Measurements from ENCODE around the gene UBXN11.
"Not testable (repeated sequence)": the region's sequence is repeated elsewhere in the genome, so short reads cannot be mapped to it uniquely, and the experiment has no call there.

The UBXN11 gene

GRCh38 chr1:26335774-26336476 lies 29.5 kb upstream of the UBXN11 start:
- DNase-seq = no peak

- DNase-seq = not testable (repeated sequence)
These were observed 26.9 kb upstream of the UBXN11 start for GRCh38 chr1:26333312-26333711.

- peak; percentile 17 for DNase-seq
These were observed 23.8 kb upstream of the UBXN11 start for GRCh38 chr1:26330276-26330675.

DNA sequence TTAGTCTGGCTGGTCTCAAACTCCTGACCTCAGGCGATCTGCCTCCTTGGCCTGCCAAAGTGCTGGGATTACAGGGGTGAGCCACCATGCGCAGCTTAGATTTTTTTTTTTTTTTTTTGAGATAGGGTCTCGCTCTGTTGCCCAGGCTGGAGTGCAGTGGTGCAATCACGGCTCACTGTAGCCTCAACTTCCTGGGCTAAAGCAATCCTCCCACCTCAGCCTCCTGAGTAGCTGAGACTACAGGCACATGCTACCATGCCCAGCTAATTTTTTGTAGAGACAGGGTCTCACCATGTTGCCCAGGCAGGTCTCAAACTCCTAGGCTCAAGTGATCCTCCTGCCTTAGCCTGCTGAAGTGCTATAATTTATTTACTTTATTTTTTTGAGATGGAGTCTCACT lies 22.9 kb upstream of the UBXN11 start:
- DNase-seq = not testable (repeated sequence)

DNA sequence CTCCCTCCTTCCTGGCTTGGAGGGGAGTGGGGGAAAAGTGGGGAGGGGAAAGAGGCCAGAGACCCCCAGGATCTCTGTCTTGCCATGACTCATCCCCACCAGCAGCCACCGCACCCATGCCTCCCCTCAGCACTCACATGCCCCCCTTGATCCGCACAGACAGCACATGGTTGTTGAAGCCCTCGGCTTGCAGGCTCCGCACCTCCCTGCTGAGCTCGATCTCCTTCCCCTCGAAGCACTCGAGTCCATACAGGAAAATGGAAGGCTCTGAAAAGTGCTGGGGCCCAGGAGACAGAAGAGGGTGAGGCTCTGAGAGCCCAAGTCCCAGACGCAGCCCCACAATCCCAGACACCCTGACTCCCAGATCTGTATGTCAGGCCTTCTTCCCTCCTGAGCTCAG lies 22.2 kb upstream of the UBXN11 start:
- DNase-seq = no peak

DNA sequence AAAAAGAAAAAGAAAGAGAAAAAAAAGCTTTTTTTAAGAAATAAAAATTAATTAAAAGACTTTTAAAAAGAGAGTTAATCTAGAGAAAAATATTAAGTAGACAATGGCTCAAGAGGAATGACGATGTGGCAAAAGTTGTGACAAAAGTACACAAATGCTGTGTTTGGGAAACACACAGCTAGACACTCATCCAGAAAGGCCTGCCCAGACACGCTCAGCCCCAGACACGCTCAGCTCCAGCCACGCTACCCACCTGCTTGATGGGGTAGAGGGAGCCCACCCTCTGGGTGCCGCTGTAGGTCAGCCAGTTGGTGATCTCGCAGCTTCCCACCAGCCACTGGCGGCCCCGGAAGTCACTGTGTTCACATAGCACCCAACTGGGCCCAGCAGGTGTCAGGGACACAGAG lies 21.5 kb upstream of the UBXN11 start:
- no peak for DNase-seq

DNA sequence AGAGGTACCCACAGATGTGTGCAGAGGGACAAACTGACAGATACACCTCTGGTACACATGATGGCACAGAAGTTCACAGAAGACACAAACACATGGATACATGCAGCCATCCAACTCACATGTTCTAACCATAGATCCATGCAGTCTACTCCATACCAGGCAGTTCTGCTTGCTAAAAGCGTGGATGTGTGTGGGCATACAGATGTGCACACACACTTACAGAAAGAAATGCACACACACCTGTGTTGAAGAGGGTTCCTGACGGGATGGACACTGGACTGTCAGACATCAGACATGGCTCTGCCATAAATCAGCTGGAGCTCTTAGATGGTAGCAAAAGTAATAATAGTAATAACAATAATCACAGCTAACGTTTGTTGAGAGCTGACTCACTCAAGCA lies 18.1 kb upstream of the UBXN11 start:
- DNase-seq = no peak

GRCh38 chr1:26323382-26323781 lies 16.9 kb upstream of the UBXN11 start:
- no peak for DNase-seq

GRCh38 chr1:26322042-26322331 lies 15.6 kb upstream of the UBXN11 start:
- DNase-seq = no peak

- peak; percentile 96 for DNase-seq
These were observed 15.0 kb upstream of the UBXN11 start for GRCh38 chr1:26321315-26322041.

GRCh38 chr1:26320896-26321295 lies 14.5 kb upstream of the UBXN11 start:
- no peak for DNase-seq

- DNase-seq = peak; percentile 69
These were observed 12.1 kb upstream of the UBXN11 start for GRCh38 chr1:26318338-26319064.

- peak; percentile 84 for DNase-seq
These were observed 11.3 kb upstream of the UBXN11 start, which contains the start of gene CD52 for GRCh38 chr1:26317612-26318337. TSS of gene CD52 (plus strand) at chr1:26317958. CDS start at chr1:26318018, 60 bp downstream.

GRCh38 chr1:26317146-26317545 lies 10.7 kb upstream of the UBXN11 start:
- DNase-seq = no peak

DNA sequence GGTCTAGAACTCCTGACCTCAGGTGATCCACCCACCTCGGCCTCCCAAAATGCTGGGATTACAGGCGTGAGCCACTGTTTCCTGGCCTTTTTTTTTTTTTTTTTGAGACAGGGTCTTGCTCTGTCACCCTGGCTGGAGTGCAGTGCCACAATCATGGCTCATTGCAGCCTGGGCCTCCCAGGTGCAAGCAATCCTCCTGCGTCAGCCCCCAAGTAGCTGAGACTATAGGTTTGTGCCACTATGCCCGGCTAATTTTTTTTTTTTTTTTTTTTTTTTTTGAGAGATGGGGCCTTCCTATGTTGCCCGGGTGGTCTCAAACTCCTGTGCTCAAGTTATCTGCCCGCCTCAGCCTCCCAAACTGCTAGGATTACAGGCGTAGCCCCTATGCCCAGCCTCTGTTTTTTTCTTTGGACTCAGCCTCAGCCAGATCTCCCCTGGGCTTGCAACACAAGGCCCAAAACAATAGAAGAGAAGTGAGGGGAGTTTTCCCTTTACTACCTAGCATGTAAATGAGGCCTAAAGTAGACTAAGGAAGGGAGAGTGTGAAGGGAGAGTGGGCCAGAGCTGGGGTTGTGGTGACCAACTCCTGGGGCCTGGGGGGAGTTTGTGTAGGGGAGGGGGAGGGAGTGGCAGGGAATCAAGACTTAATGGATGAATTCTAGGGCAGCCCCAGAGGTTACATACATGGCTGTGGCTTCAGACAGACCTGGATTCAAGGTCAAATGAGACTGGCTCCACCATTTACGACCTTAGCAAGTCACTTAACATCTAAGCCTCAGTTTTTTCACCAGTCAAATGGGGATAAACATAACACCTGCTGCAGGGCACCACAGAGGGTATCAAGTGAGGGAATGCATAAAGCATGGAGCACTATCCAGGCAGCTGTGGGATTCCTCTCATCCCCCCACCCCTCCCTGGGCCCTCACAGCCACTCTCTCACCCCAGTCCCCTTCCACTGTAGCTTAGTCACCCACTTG lies 9.7 kb upstream of the UBXN11 start:
- DNase-seq = no peak

GRCh38 chr1:26314501-26314900 lies 8.1 kb upstream of the UBXN11 start:
- no peak for DNase-seq

DNA sequence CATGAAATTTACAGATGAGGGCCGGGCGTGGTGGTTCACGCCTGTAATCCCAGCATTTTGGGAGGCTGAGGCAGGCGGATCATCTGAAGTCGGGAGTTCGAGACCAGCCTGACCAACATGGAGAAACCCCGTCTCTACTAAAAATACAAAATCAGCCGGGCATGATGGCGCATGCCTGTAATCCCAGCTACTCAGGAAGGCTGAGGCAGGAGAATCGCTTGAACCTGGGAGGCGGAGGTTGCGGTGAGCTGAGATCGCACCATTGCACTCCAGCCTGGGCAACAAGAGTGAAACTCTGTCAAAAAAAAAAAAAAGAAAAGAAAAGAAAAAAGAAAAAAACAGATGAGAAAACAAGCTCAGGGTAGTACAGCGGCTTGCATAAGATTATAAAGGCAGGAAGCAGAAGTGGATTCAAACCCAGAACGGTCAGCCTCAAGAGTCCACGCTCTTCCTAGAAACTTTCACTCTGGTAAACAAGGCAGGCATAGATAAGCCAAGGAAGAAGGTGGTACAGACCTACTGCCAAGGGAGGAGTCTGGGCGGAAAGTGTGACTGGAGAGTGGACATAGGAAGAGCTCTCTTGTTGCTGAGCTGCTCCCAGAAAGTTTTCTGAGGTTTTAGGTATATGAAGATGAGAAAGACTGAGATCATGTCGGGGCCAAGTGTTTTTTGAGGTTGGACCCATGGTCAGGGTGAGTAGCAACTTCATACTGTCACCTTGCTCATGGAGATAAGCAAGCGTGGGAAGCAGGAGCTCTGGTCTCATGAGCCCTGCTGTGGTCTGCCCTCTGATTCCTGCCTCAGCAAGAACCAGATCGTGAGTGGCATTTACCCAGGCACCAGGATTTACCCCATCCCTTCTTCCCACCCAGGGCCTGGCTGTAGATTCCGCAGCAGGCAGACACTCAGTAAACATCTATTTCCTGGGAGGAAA lies 1.8 kb upstream of the UBXN11 start:
- peak; percentile 63 for DNase-seq

DNA sequence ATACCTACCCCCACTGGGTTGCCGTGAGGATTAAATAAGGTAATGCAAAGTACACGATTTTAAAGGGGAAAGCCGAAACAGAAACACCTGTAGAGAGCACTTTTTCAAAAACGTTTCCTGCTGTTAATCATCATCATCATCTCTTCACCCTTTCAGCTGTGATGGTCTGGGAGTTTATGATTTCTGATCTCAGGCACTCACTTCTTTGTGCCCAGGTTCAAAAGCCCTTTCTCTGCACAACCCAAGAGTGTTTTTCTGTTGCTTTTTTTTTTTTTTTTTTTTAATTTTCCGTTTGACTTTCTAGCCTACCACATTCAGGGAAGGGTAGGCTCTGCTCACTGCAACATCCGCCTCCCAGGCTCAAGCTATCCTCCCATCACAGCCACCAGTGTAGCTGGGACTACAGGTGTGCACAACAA lies 936 bp upstream of the UBXN11 start:
- no peak for DNase-seq

- DNase-seq = peak; percentile 59
These were observed 658 bp downstream of the UBXN11 start for GRCh38 chr1:26305667-26306289.

DNA sequence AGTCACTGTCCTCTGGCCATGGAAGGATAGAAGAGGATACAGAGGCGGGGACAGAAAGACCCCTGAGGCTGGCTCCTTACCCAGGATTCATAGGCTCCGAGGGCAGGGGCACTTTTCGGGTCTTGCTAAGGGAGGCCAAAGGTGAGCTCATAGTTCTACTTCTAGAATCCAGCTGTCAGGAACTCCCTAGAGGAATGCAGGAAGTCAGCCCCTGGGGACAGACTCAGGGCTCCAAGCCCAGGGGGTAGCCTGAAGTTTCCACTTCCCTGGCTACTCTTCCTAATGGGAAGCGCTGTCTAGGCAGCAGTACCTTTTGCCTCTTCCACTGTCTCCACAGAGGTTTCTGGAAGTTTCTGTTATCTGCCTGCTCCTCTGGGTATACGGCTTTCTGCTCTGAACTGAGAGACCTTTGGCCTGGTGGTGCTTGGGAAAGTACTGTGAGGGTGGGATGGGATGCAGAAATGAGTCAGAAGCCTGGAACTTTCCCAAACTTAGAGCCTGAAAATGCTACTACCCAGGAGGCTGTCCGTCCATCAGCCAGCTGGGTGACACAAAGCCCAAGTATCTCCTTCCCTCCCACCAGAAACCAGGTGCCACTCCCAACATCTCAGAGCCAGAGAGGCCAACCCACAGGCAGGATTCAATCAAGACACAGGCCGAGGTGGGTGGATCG lies 3.6 kb downstream of the UBXN11 start:
- no peak for DNase-seq

Measured in hematopoietic multipotent progenitor cell treated with erythropoietin and hydrocortisone succinate and interleukin-3 and kit ligand, for 4 days (in vitro differentiated cells).